Pancreas (tissue), 10 donors: ENCODE data around the gene GPHN. TPM values are rescaled to one million over a fixed set of nuclear protein-coding genes. Genes with fewer than 3 reads are reported as not detected.
A peak's percentile ranks its signal among the peaks of the same experiment; 100 is the strongest.

Experiments
- ATAC-seq, 4 donors: fragments of 200-7000 bp; cut with Tn5 transposase; one replicate each; pipeline versions ENCODE4 v1.8.0 to v1.9.1; 2020; ENCODE audit warnings: mild to moderate bottlenecking in 4 of 4, moderate library complexity in 4 of 4
- DNase-seq, 6 donors: peaks; one replicate each; pipeline ENCODE4 v3.0.0-alpha.2; 2020
- FAIRE-seq: peaks from 2 replicates; lab custom pipeline; 2012; peaks lifted over from hg19 to GRCh38; lab: Jason Lieb, UNC
- H3K27ac ChIP-seq, 4 donors: fragments of 200-600 bp; sonication (generic); 1 replicate in 3 of 4; 2 replicates in 1 of 4; pipeline versions ENCODE4 v1.5.0 to v1.8.0; 2020
- H3K27me3 ChIP-seq, 4 donors: fragments of 200-600 bp; one replicate each; pipeline ENCODE4 v1.8.0; 2021
- H3K36me3 ChIP-seq, 3 donors: fragments of 200-600 bp; sonication (generic) in 1 of 3; one replicate each; pipeline versions ENCODE4 v1.5.0 to v1.8.0; 2020 to 2021
- H3K4me1 ChIP-seq, 3 donors: fragments of 200-600 bp; one replicate each; pipeline ENCODE4 v1.8.0; 2021
- H3K4me3 ChIP-seq, 4 donors: fragments of 200-600 bp; sonication (generic) in 2 of 4; one replicate each; pipeline versions ENCODE4 v1.5.0 to v1.8.0; 2020 to 2021
- H3K9me3 ChIP-seq, 4 donors: fragments of 200-600 bp; one replicate each; pipeline ENCODE4 v1.8.0; 2021
- WGBS, 2 donors: extraction: QIAGEN DNeasy Blood & Tissue Kit; methylation state at CpG; one replicate each; pipeline ENCODE4 v1.1.7; 2013; 5-methylcytosine and 5-hydroxymethylcytosine counted together
- intact Hi-C, 3 donors: fragments of 100-400 bp; cut with DNase I; formaldehyde crosslinking; loops; one replicate each; pipeline versions ENCODE4 v1.11.1 to v1.14.2; 2022
- polyA plus RNA-seq, 2 donors: library from polyadenylated mRNA; stranded (reverse); fragments of 200-250 nt; gene quantifications; one replicate each; pipeline ENCODE4 v1.2.3, GENCODE V29; 2013
- total RNA-seq, 6 donors: library from RNA; stranded (reverse); fragmentation: NEBNext Ultra II Directional in 4 of 6; extraction: Animal tissue kit (Norgen Biotek cat#: 25700) in 4 of 6; gene quantifications; one replicate each; pipeline versions ENCODE4 v1.2.1 to v1.2.4, GENCODE V29; 2021 to 2023
- TF ChIP-seq, protein P1 (sequence below), 4 donors: fragments of 200-600 bp; sonication (generic) in 3 of 4; IDR thresholded peaks; one replicate each; pipeline versions ENCODE4 v1.5.0 to v1.8.0; 2021; ENCODE audit warnings: antibody characterized with exemption in 4 of 4
- donor health status: healthy with polysubstance abuse.
- donor health status: DM: no; HTN: no; CAD: no; lungs with moderate emphysema.
- donor health status: DM: no; HTN: no; CAD: no.
- donor health status: control.
- donor health status: control.
- donor health status: Bipolar disorder and iron deficiency.
- donor health status: DM: yes; HTN: yes; CAD: no.
- donor health status: DM: no; HTN: no; CAD: no.
- donor health status: DM: no; HTN: no; CAD: no.
- donor health status: DM: yes; HTN: yes; CAD: no.

GPHN gene
- total and polyA plus RNA-seq, 8 donors: 20.3 to 47.6 (median 24.4) TPM

DNA sequence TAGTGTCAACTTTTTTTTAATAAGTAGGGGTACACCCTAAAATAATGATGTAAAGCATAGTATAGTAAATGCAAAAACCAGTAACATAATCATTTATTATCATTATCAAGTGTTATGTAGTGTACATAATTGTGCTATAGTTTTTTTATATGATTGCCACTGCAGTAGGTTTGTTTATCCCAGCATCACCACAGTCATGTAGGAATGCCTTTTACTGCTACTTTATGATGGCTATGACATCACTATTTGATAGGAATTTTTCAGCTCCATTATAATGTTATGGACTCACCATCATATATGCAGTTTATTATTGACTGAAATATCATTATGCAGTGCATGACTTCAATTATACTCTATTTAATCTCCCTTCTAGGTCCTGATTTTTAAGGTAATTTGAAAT, 121.6 kb downstream of the GPHN start:
- H3K27ac ChIP-seq: no peak overlapping the region
- no peaks in the 10 kb centered on the region for H3K4me1 ChIP-seq
- TF ChIP-seq, protein P1, sequence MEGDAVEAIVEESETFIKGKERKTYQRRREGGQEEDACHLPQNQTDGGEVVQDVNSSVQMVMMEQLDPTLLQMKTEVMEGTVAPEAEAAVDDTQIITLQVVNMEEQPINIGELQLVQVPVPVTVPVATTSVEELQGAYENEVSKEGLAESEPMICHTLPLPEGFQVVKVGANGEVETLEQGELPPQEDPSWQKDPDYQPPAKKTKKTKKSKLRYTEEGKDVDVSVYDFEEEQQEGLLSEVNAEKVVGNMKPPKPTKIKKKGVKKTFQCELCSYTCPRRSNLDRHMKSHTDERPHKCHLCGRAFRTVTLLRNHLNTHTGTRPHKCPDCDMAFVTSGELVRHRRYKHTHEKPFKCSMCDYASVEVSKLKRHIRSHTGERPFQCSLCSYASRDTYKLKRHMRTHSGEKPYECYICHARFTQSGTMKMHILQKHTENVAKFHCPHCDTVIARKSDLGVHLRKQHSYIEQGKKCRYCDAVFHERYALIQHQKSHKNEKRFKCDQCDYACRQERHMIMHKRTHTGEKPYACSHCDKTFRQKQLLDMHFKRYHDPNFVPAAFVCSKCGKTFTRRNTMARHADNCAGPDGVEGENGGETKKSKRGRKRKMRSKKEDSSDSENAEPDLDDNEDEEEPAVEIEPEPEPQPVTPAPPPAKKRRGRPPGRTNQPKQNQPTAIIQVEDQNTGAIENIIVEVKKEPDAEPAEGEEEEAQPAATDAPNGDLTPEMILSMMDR (IDR thresholded peaks at IDR 0.05): no peak
- H3K27me3 ChIP-seq: no peaks in the 10 kb centered on the region
- intact Hi-C loops: no loop called here
- H3K36me3 ChIP-seq: no peaks in the 10 kb centered on the region
- H3K4me3 ChIP-seq: no peak overlapping the region
- no peaks in the 10 kb centered on the region for H3K9me3 ChIP-seq
- ATAC-seq: no peak
- FAIRE-seq: no peak
- DNase-seq: no peak

DNA sequence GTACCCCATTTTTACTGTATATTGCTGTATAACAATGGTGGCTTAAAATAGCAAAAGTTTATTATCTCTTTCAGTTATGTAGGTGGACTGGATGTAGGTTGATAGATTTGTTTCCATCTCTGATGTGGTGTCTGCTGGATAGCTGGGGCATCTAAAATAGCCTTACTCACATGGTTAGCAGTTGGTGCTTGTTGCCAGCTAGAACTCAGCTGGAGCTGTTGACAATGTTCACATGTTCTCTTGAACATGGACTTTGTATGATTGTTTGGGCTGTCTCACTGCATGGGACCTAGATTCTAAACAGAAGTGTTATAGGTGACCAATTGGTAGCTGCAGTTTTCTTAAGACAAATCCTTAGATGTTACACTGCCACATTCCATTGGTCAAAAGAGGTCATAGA, 126.9 kb downstream of the GPHN start:
- DNase-seq (no peak), FAIRE-seq (no peak), ATAC-seq (peak; percentile 53 to 72 (median 69))
- Histone ChIP-seq H3K4me3 (no peak overlapping the region), H3K36me3 (no peaks in the 10 kb centered on the region), H3K4me1 (peaks cover 0 to 9% (median 0%) of the 10 kb centered on the region in 3 donors), H3K9me3 (no peaks in the 10 kb centered on the region), H3K27ac (no peak overlapping the region), H3K27me3 (no peaks in the 10 kb centered on the region)
- TF ChIP-seq, protein P1 (IDR thresholded peaks at IDR 0.05): no peak
- intact Hi-C loops: no loop called here

DNA sequence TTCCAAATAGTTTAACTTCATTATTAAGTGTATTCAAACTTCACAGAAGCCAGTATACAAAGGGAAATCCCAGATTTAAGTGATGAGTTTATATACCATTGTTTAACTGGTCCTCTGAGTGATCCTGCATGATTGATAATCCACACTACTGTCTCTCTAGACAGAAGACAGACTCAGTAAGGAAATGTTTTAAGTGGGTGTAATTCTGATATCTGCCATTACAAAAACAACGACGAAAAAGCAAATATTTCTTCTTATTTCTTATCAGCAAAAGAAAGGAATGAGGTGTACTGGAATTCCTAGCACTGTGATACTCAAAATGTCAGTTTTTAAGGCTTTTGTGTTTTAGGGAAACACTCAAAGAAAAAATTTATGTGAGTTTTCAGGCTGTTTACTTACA, 127.5 kb downstream of the GPHN start:
- ATAC-seq (no peak), FAIRE-seq (no peak), DNase-seq (no peak)
- Histone ChIP-seq H3K4me3 (no peak overlapping the region), H3K9me3 (no peaks in the 10 kb centered on the region), H3K27ac (no peak overlapping the region), H3K4me1 (peaks cover 0 to 9% (median 2%) of the 10 kb centered on the region in 3 donors), H3K36me3 (no peaks in the 10 kb centered on the region), H3K27me3 (no peaks in the 10 kb centered on the region)
- TF ChIP-seq, protein P1 (IDR thresholded peaks at IDR 0.05): no peak
- intact Hi-C loops: no loop called here
- 3 to 18% methylated on average over 2 of the region's 2 CpGs for WGBS, 2 donors

DNA sequence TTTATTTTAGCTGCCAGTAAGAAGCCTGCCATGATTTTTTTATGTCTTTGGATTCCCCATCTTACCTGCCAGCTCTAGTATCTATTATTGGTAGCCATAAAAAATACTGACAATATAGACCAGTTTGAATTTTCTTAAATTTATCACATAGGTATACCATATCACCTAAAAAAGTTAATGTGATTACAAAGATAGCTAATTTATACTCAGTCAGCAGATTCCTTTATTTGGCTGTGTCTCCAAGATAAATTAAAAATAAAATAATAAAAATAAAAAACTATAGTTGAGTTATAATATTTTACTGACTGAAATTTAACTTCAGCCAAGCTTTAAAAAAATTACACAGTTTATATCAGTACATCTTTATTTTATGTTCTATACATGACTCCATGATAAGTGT, 128.3 kb downstream of the GPHN start:
- FAIRE-seq (no peak), ATAC-seq (no peak), DNase-seq (no peak)
- intact Hi-C loops: no loop called here
- Histone ChIP-seq H3K27me3 (no peaks in the 10 kb centered on the region), H3K27ac (no peak overlapping the region), H3K36me3 (no peaks in the 10 kb centered on the region), H3K4me1 (peaks cover 0 to 9% (median 4%) of the 10 kb centered on the region in 3 donors), H3K9me3 (no peaks in the 10 kb centered on the region), H3K4me3 (no peak overlapping the region)
- TF ChIP-seq, protein P1 (IDR thresholded peaks at IDR 0.05): no peak

DNA sequence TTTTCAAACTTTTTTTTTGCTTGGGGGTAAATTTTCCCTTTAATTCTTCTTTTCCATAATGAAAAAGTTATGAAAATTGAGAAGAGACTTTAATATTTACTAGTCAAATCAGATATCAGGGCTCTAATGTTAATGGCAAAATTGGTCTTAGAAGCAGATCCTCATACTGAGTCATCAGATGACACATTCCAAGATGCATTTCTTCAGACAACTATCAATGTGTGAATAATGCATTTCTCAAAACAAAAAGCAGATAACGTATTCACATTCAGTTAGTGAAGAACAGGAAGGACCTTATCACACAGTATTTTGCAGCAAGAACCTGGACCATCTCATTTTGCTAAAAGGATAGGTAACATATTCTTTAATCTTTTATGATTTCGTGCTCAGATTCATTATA, 130.7 kb downstream of the GPHN start:
- no peaks in the 10 kb centered on the region for H3K36me3 ChIP-seq
- 96 to 97% methylated on average over 2 of the region's 2 CpGs for WGBS, 2 donors
- TF ChIP-seq, protein P1 (IDR thresholded peaks at IDR 0.05): no peak
- no peak overlapping the region for H3K4me3 ChIP-seq
- intact Hi-C loops: no loop called here
- H3K27me3 ChIP-seq: no peaks in the 10 kb centered on the region
- ATAC-seq (no peak), FAIRE-seq (no peak), DNase-seq (no peak)
- H3K4me1 ChIP-seq: peaks cover 0 to 9% (median 4%) of the 10 kb centered on the region in 3 donors
- no peak overlapping the region for H3K27ac ChIP-seq
- no peaks in the 10 kb centered on the region for H3K9me3 ChIP-seq
